Esophagus (tissue), 2 donors: Measurements from ENCODE around the gene CDX1. TPM values are rescaled to one million over a fixed set of nuclear protein-coding genes. Genes with fewer than 3 reads are reported as not detected.

Experiments used
- H3K27ac ChIP-seq, 2 donors: one replicate each; pipeline ENCODE4 v1.5.1; 2013; ENCODE audit warnings: low read depth in 2 of 2, mild to moderate bottlenecking in 2 of 2, inconsistent platforms in 1 of 2, low read length in 1 of 2, moderate library complexity in 1 of 2
- H3K27me3 ChIP-seq, 2 donors: one replicate each; pipeline ENCODE4 v1.6.1; 2013; ENCODE audit warnings: low read length in 2 of 2, control low read depth in 1 of 2, mild to moderate bottlenecking in 1 of 2; ENCODE audit not compliant: insufficient read depth in 2 of 2, control insufficient read depth in 1 of 2
- H3K36me3 ChIP-seq, 2 donors: one replicate each; pipeline ENCODE4 v1.6.1; 2013; ENCODE audit warnings: low read length in 1 of 2; ENCODE audit not compliant: control insufficient read depth in 2 of 2, insufficient read depth in 2 of 2
- H3K4me1 ChIP-seq, 2 donors: one replicate each; pipeline ENCODE4 v1.6.1; 2013; ENCODE audit warnings: low read length in 1 of 2; ENCODE audit not compliant: control insufficient read depth in 2 of 2, insufficient read depth in 2 of 2
- H3K4me3 ChIP-seq, 2 donors: one replicate each; pipeline ENCODE4 v1.5.1; 2013; ENCODE audit warnings: low read length in 2 of 2, mild to moderate bottlenecking in 2 of 2, low read depth in 1 of 2, moderate library complexity in 1 of 2
- H3K9me3 ChIP-seq, 2 donors: one replicate each; pipeline ENCODE4 v1.6.1; 2013; ENCODE audit warnings: mild to moderate bottlenecking in 2 of 2, low read depth in 1 of 2, low read length in 1 of 2, moderate library complexity in 1 of 2; ENCODE audit not compliant: control insufficient read depth in 2 of 2, insufficient read depth in 1 of 2
- WGBS, 2 donors: extraction: QIAGEN DNeasy Blood & Tissue Kit; methylation state at CpG; one replicate each; pipeline ENCODE4 v1.1.7; 2013; 5-methylcytosine and 5-hydroxymethylcytosine counted together
- polyA plus RNA-seq, 2 donors: library from polyadenylated mRNA; stranded (reverse); fragments of 200-250 nt; gene quantifications; one replicate each; pipeline ENCODE4 v1.2.3, GENCODE V29; 2013
- donor health status: healthy with polysubstance abuse.
- donor health status: Bipolar disorder and iron deficiency.

CDX1 gene
- polyA plus RNA-seq, 2 donors = 0.08 TPM; not detected in 1

- Histone ChIP-seq H3K4me3 (no peak overlapping the region), H3K27me3 (no peaks in the 10 kb centered on the region), H3K27ac (peak overlapping the region; percentile 57 to 62), H3K4me1 (no peaks in the 10 kb centered on the region), H3K36me3 (no peaks in the 10 kb centered on the region), H3K9me3 (no peaks in the 10 kb centered on the region)
- WGBS, 2 donors = 59% methylated on average over 12 of the region's 12 CpGs
Measured at GRCh38 chr5:150158170-150158949, 8.2 kb upstream of the CDX1 start.

- H3K27ac ChIP-seq = peak overlapping the region in 1 of 2 donors; percentile 57
- H3K9me3 ChIP-seq = no peaks in the 10 kb centered on the region
- H3K4me1 ChIP-seq = no peaks in the 10 kb centered on the region
- H3K4me3 ChIP-seq = no peak overlapping the region
- WGBS, 2 donors = 59 to 70% methylated on average over 6 of the region's 6 CpGs
- no peaks in the 10 kb centered on the region for H3K27me3 ChIP-seq
- no peaks in the 10 kb centered on the region for H3K36me3 ChIP-seq
Measured at GRCh38 chr5:150159031-150159430, 7.5 kb upstream of the CDX1 start.

- no peak overlapping the region for H3K4me3 ChIP-seq
- H3K36me3 ChIP-seq = no peaks in the 10 kb centered on the region
- H3K4me1 ChIP-seq = no peaks in the 10 kb centered on the region
- no peaks in the 10 kb centered on the region for H3K27me3 ChIP-seq
- peak overlapping the region in 1 of 2 donors; percentile 47 for H3K27ac ChIP-seq
- 58 to 60% methylated on average over 9 of the region's 9 CpGs for WGBS, 2 donors
- H3K9me3 ChIP-seq = no peaks in the 10 kb centered on the region
Measured at GRCh38 chr5:150159741-150160179, 6.8 kb upstream of the CDX1 start.

- WGBS, 2 donors = 70 to 85% methylated on average over 5 of the region's 5 CpGs
- Histone ChIP-seq H3K4me1 (no peaks in the 10 kb centered on the region), H3K9me3 (no peaks in the 10 kb centered on the region), H3K4me3 (no peak overlapping the region), H3K36me3 (no peaks in the 10 kb centered on the region), H3K27me3 (no peaks in the 10 kb centered on the region), H3K27ac (peak overlapping the region; percentile 35 to 47)
Measured at GRCh38 chr5:150160448-150161081, 6.0 kb upstream of the CDX1 start.

GRCh38 chr5:150161242-150162141 is 5.1 kb upstream of the CDX1 start:
- Histone ChIP-seq H3K36me3 (no peaks in the 10 kb centered on the region), H3K27me3 (no peaks in the 10 kb centered on the region), H3K9me3 (no peaks in the 10 kb centered on the region), H3K4me1 (no peaks in the 10 kb centered on the region), H3K27ac (peak overlapping the region in 1 of 2 donors; percentile 2), H3K4me3 (no peak overlapping the region)
- WGBS, 2 donors = 41 to 45% methylated on average over 14 of the region's 14 CpGs

- Histone ChIP-seq H3K9me3 (no peaks in the 10 kb centered on the region), H3K4me3 (no peak overlapping the region), H3K27ac (no peak overlapping the region), H3K4me1 (no peaks in the 10 kb centered on the region), H3K36me3 (no peaks in the 10 kb centered on the region), H3K27me3 (no peaks in the 10 kb centered on the region)
- WGBS, 2 donors = 82 to 89% methylated on average over 3 of the region's 3 CpGs
Measured at GRCh38 chr5:150162142-150162513, 4.5 kb upstream of the CDX1 start.

- Histone ChIP-seq H3K36me3 (no peaks in the 10 kb centered on the region), H3K9me3 (no peaks in the 10 kb centered on the region), H3K27ac (no peak overlapping the region), H3K4me1 (no peaks in the 10 kb centered on the region), H3K4me3 (no peak overlapping the region), H3K27me3 (no peaks in the 10 kb centered on the region)
- 68 to 69% methylated on average over 3 of the region's 3 CpGs for WGBS, 2 donors
Measured at GRCh38 chr5:150163035-150163434, 3.5 kb upstream of the CDX1 start.

- H3K4me1 ChIP-seq = no peaks in the 10 kb centered on the region
Measured at GRCh38 chr5:150163547-150164059, 3.0 kb upstream of the CDX1 start.

GRCh38 chr5:150164211-150164980 is 2.2 kb upstream of the CDX1 start:
- Histone ChIP-seq H3K4me1 (no peaks in the 10 kb centered on the region), H3K4me3 (no peak overlapping the region), H3K36me3 (no peaks in the 10 kb centered on the region), H3K27ac (peak overlapping the region in 1 of 2 donors; percentile 6), H3K27me3 (no peaks in the 10 kb centered on the region), H3K9me3 (no peaks in the 10 kb centered on the region)
- WGBS, 2 donors = 61 to 67% methylated on average over 6 of the region's 6 CpGs

More at GRCh38 chr5:150163547-150164059, 3.0 kb upstream of the CDX1 start:
- H3K27me3 ChIP-seq = no peaks in the 10 kb centered on the region
- no peaks in the 10 kb centered on the region for H3K9me3 ChIP-seq
- H3K36me3 ChIP-seq = no peaks in the 10 kb centered on the region
- 59 to 60% methylated on average over 13 of the region's 13 CpGs for WGBS, 2 donors
- H3K27ac ChIP-seq = peak overlapping the region in 1 of 2 donors; percentile 13
- H3K4me3 ChIP-seq = no peak overlapping the region
